SU-DHL-6 (cell line): ENCODE results near the gene TMEM120A.

ENCODE experiments used
- CTCF ChIP-seq: fragments of 200-600 bp; sonication (generic); IDR thresholded peaks from one replicate; pipeline ENCODE4 v1.5.1; 2017; ENCODE audit warnings: antibody characterized with exemption, mild to moderate bottlenecking, low read length, moderate library complexity; ENCODE audit not compliant: insufficient read depth, poor library complexity, severe bottlenecking
- EZH2phosphoT487 ChIP-seq: fragments of 200-600 bp; sonication (generic), shearing (Covaris generic); conservative IDR thresholded peaks from 2 replicates; pipeline ENCODE4 v1.6.1; 2018; ENCODE audit warnings: mild to moderate bottlenecking, antibody characterized with exemption, low read length, moderate library complexity, mixed read lengths

GRCh38 chr7:75996476-75996875 is 2.1 kb upstream of the TMEM120A start:
- TF ChIP-seq CTCF (no peak), EZH2phosphoT487 (no peak)
